Neural cell (in vitro differentiated cells): ENCODE results near the gene MAML2. TPM values are rescaled to one million over a fixed set of nuclear protein-coding genes. Genes with fewer than 3 reads are reported as not detected.

Experiments used
- H2AFZ ChIP-seq: fragments of 200-600, 300-800 bp; sonication (generic), shearing (Covaris generic); 2 replicates; pipeline ENCODE4 v1.6.0; 2014; ENCODE audit warnings: low read depth, mild to moderate bottlenecking, antibody characterized with exemption, low read length, moderate library complexity
- H3F3A ChIP-seq: fragments of 200-600 bp; shearing (Covaris generic); 2 replicates; pipeline ENCODE4 v1.6.1; 2016; ENCODE audit warnings: mild to moderate bottlenecking, moderate library complexity, mixed read lengths, antibody characterized with exemption, low read length; ENCODE audit not compliant: insufficient read depth, poor library complexity, severe bottlenecking
- H3K27ac ChIP-seq: fragments of 200-600, 300-800 bp; sonication (generic), shearing (Covaris generic); 2 replicates; pipeline ENCODE4 v1.5.1; 2014; ENCODE audit warnings: mild to moderate bottlenecking, low read length, moderate library complexity
- H3K27me3 ChIP-seq: fragments of 300-800, 200-600 bp; sonication (generic), shearing (Covaris generic); 2 replicates; pipeline ENCODE4 v1.6.0; 2014; ENCODE audit warnings: mild to moderate bottlenecking, low read depth, low read length, moderate library complexity; ENCODE audit not compliant: insufficient read depth
- H3K36me3 ChIP-seq: fragments of 300-800, 200-600 bp; sonication (generic), shearing (Covaris generic); 2 replicates; pipeline ENCODE4 v1.5.1; 2014; ENCODE audit warnings: mild to moderate bottlenecking, antibody characterized with exemption, low read length, moderate library complexity; ENCODE audit not compliant: insufficient read depth
- H3K4me2 ChIP-seq: fragments of 300-800, 200-600 bp; sonication (generic), shearing (Covaris generic); 2 replicates; pipeline ENCODE4 v1.6.0; 2014; ENCODE audit warnings: mild to moderate bottlenecking, low read length
- H3K4me3 ChIP-seq: fragments of 300-800, 200-600 bp; sonication (generic), shearing (Covaris generic); 2 replicates; pipeline ENCODE4 v1.5.1; 2014; ENCODE audit warnings: mild to moderate bottlenecking, low read length, moderate library complexity
- H3K79me2 ChIP-seq: fragments of 200-600 bp; shearing (Covaris generic); replicated peaks from 2 replicates; pipeline ENCODE4 v1.6.0; 2014; ENCODE audit warnings: mild to moderate bottlenecking, low read length, moderate library complexity; ENCODE audit not compliant: insufficient read depth
- H3K9ac ChIP-seq: fragments of 300-800, 200-600 bp; sonication (generic), shearing (Covaris generic); 2 replicates; pipeline ENCODE4 v1.6.1; 2016; ENCODE audit warnings: mild to moderate bottlenecking, low read length, mixed read lengths
- H3K9me2 ChIP-seq: fragments of 200-600 bp; shearing (Covaris generic); 2 replicates; pipeline ENCODE4 v1.6.1; 2016; ENCODE audit warnings: mild to moderate bottlenecking, low read length, mixed read lengths; ENCODE audit not compliant: insufficient read depth
- H3K9me3 ChIP-seq: fragments of 200-600, 300-800 bp; sonication (generic), shearing (Covaris generic); 2 replicates; pipeline ENCODE4 v1.6.1; 2016; ENCODE audit warnings: mild to moderate bottlenecking, mixed run types, low read length, moderate library complexity, mixed read lengths
- H4K20me1 ChIP-seq: fragments of 200-600 bp; shearing (Covaris generic); 2 replicates; pipeline ENCODE4 v1.6.1; 2016; ENCODE audit warnings: mild to moderate bottlenecking, mixed run types; ENCODE audit not compliant: insufficient read depth
- EP300 ChIP-seq: fragments of 450-650 bp; conservative IDR thresholded peaks from 2 replicates; pipeline ENCODE4 v1.6.1; 2014; ENCODE audit warnings: antibody characterized with exemption, mild to moderate bottlenecking, moderate library complexity; ENCODE audit not compliant: poor library complexity, severe bottlenecking
- EZH2 ChIP-seq: fragments of 200-600, 300-800 bp; shearing (Covaris generic), sonication (generic); IDR thresholded peaks from 2 replicates; pipeline ENCODE4 v1.6.1; 2014; ENCODE audit warnings: antibody characterized with exemption, low read length, borderline replicate concordance, mild to moderate bottlenecking; ENCODE audit not compliant: insufficient read depth, poor library complexity, severe bottlenecking
- MXI1 ChIP-seq: fragments of 450-650 bp; conservative IDR thresholded peaks from 2 replicates; pipeline ENCODE4 v1.6.1; 2014; ENCODE audit warnings: antibody characterized with exemption, mild to moderate bottlenecking; ENCODE audit not compliant: poor library complexity, severe bottlenecking
- POLR2AphosphoS5 ChIP-seq: IDR thresholded peaks from 2 replicates; pipeline ENCODE4 v1.6.1; 2012
- RAD21 ChIP-seq: fragments of 450-650 bp; conservative IDR thresholded peaks from 2 replicates; pipeline ENCODE4 v1.6.1; 2014; ENCODE audit warnings: antibody characterized with exemption, mild to moderate bottlenecking, moderate library complexity
- SMC3 ChIP-seq: fragments of 450-650 bp; conservative IDR thresholded peaks from 2 replicates; pipeline ENCODE4 v1.6.1; 2014; ENCODE audit warnings: antibody characterized with exemption, mild to moderate bottlenecking, moderate library complexity; ENCODE audit not compliant: poor library complexity
- TAF1 ChIP-seq: IDR thresholded peaks from 2 replicates; pipeline ENCODE4 v1.6.1; 2012; ENCODE audit warnings: low read depth
- polyA plus RNA-seq: library from polyadenylated mRNA; depleted of rRNA; stranded (reverse); fragments of >200 nt; gene quantifications from 2 replicates; pipeline ENCODE4 v1.2.3, GENCODE V29; 2014
- TF ChIP-seq, protein P1 (sequence below): fragments of 450-650 bp; IDR thresholded peaks from 2 replicates; pipeline ENCODE4 v1.5.1; 2014; ENCODE audit warnings: antibody characterized with exemption, mild to moderate bottlenecking, moderate library complexity; ENCODE audit not compliant: poor library complexity, severe bottlenecking
- TF ChIP-seq, protein P2 (sequence below): IDR thresholded peaks from 2 replicates; pipeline ENCODE4 v1.6.1; 2012; ENCODE audit warnings: borderline replicate concordance

Gene MAML2
- polyA plus RNA-seq, 1 donor from 2014 or later = 3.6 TPM

DNA sequence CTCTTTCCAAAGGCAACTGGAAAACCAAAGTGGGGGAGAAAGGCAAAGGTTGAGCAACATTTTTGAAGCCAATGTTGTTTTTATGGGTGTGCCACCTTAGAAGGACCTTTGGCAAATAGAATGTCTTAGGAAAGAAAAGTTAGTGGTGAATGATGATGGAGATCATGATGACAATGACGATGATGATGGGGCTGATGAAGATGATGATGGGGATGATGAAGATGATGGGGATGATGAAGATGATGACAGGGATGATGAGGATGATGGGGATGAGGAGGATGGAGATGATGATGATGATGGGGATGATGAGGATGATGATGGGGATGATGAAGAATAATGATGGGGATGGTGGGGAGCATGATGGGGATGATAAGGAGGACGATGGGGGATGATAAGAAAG is 340.7 kb downstream of the MAML2 start:
- H4K20me1 ChIP-seq = no peaks in the 10 kb centered on the region
- H3K9me2 ChIP-seq = no peaks in the 10 kb centered on the region
- no peaks in the 10 kb centered on the region for H3K36me3 ChIP-seq
- no peak overlapping the region for H3K4me3 ChIP-seq
- no peaks in the 10 kb centered on the region for H3F3A ChIP-seq
- H3K27me3 ChIP-seq = no peaks in the 10 kb centered on the region
- no peak overlapping the region for H3K27ac ChIP-seq
- no peak overlapping the region for H2AFZ ChIP-seq
- H3K79me2 ChIP-seq = no peaks in the 10 kb centered on the region
- no peak overlapping the region for H3K9ac ChIP-seq
- no peak overlapping the region for H3K4me2 ChIP-seq
- TF ChIP-seq, protein P1, sequence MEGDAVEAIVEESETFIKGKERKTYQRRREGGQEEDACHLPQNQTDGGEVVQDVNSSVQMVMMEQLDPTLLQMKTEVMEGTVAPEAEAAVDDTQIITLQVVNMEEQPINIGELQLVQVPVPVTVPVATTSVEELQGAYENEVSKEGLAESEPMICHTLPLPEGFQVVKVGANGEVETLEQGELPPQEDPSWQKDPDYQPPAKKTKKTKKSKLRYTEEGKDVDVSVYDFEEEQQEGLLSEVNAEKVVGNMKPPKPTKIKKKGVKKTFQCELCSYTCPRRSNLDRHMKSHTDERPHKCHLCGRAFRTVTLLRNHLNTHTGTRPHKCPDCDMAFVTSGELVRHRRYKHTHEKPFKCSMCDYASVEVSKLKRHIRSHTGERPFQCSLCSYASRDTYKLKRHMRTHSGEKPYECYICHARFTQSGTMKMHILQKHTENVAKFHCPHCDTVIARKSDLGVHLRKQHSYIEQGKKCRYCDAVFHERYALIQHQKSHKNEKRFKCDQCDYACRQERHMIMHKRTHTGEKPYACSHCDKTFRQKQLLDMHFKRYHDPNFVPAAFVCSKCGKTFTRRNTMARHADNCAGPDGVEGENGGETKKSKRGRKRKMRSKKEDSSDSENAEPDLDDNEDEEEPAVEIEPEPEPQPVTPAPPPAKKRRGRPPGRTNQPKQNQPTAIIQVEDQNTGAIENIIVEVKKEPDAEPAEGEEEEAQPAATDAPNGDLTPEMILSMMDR = no peak
- no peak for TF ChIP-seq RAD21
- no peak for TF ChIP-seq POLR2AphosphoS5
- TF ChIP-seq EP300 = no peak
- no peak for TF ChIP-seq MXI1
- TF ChIP-seq EZH2 = no peak
- no peak for TF ChIP-seq TAF1
- no peak for TF ChIP-seq SMC3
- TF ChIP-seq, protein P2, sequence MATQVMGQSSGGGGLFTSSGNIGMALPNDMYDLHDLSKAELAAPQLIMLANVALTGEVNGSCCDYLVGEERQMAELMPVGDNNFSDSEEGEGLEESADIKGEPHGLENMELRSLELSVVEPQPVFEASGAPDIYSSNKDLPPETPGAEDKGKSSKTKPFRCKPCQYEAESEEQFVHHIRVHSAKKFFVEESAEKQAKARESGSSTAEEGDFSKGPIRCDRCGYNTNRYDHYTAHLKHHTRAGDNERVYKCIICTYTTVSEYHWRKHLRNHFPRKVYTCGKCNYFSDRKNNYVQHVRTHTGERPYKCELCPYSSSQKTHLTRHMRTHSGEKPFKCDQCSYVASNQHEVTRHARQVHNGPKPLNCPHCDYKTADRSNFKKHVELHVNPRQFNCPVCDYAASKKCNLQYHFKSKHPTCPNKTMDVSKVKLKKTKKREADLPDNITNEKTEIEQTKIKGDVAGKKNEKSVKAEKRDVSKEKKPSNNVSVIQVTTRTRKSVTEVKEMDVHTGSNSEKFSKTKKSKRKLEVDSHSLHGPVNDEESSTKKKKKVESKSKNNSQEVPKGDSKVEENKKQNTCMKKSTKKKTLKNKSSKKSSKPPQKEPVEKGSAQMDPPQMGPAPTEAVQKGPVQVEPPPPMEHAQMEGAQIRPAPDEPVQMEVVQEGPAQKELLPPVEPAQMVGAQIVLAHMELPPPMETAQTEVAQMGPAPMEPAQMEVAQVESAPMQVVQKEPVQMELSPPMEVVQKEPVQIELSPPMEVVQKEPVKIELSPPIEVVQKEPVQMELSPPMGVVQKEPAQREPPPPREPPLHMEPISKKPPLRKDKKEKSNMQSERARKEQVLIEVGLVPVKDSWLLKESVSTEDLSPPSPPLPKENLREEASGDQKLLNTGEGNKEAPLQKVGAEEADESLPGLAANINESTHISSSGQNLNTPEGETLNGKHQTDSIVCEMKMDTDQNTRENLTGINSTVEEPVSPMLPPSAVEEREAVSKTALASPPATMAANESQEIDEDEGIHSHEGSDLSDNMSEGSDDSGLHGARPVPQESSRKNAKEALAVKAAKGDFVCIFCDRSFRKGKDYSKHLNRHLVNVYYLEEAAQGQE = no peak
- H3K9me3 ChIP-seq = no peaks in the 10 kb centered on the region

DNA sequence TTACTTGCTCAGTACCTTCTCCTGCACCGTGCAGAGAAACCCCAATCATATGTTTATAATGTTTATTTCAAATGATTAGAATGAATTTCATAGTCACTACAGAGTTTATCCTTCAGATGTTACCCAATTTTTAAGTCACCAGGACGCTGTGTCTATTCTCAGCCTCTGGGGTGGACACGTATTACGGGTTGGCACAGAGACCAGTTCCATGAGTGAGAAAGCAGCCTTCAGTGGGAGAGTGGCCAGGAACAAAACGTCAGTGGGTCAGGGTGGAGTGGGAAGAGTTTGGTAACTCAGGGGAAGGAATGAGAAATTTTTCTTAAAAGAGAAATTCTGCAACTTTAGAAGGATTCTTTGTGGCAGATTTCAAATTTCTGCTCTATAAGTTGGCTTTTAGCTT is 342.0 kb downstream of the MAML2 start:
- no peak overlapping the region for H3K27ac ChIP-seq
- no peaks in the 10 kb centered on the region for H3F3A ChIP-seq
- no peaks in the 10 kb centered on the region for H3K79me2 ChIP-seq
- H3K9me2 ChIP-seq = no peaks in the 10 kb centered on the region
- H3K9me3 ChIP-seq = no peaks in the 10 kb centered on the region
- no peaks in the 10 kb centered on the region for H4K20me1 ChIP-seq
- no peak overlapping the region for H2AFZ ChIP-seq
- no peak overlapping the region for H3K4me2 ChIP-seq
- no peak overlapping the region for H3K9ac ChIP-seq
- TF ChIP-seq TAF1 (no peak), SMC3 (no peak)
- H3K27me3 ChIP-seq = no peaks in the 10 kb centered on the region
- H3K36me3 ChIP-seq = no peaks in the 10 kb centered on the region
- H3K4me3 ChIP-seq = no peak overlapping the region
